ENCODE results near the gene GTPBP4.

GTPBP4 gene

DNA sequence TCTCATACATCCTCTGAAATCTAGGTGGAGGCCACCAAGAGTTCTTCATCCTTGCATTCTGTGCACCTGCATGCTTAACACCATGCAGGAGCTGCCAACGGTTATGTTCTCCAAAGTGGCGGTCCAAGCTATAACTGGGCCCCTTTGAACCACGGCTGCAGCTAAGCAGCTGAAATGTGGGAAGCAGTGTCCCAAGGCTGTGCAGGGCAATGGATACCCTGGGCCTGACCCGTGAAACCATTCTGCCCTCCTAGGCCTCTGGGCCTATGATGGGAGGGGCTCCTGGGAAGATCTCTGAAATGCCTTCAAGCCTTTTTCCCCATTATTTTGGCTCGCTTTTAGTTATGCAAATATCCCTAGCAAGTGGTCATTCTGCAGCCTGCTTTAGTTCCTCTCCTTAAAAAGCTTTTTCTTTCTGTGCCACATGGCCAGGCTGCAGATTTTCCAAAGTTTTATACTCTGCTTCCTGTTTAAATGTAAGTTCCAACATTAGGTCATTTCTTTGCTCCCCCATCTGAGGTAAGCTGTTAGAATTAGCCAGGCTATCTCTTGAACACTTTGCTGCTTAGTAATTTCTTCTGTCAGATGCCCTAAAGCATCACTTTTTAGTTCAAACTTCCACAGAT is 7.7 kb upstream of the GTPBP4 start:
- H3K4me3 ChIP-seq (ENCODE audit: low read depth, low read length), result no peak overlapping the region
- no peak for TF ChIP-seq CTCF (IDR thresholded peaks at IDR 0.05; ENCODE audit: insufficient read depth, low read depth, low read length, missing control alignments)
- DNase-seq (ENCODE audit: low read depth), result no peak

- no peak overlapping the region for H3K4me3 ChIP-seq (ENCODE audit: low read depth, low read length)
- TF ChIP-seq CTCF (IDR thresholded peaks at IDR 0.05; ENCODE audit: insufficient read depth, low read depth, low read length, missing control alignments), result no peak
Measured at GRCh38 chr10:983401-983800, 4.8 kb upstream of the GTPBP4 start.

GRCh38 chr10:983971-984655 is 4.1 kb upstream of the GTPBP4 start:
- H3K4me3 ChIP-seq (ENCODE audit: low read depth, low read length), result no peak overlapping the region
- no peak for DNase-seq (ENCODE audit: low read depth)
- TF ChIP-seq CTCF (IDR thresholded peaks at IDR 0.05; ENCODE audit: insufficient read depth, low read depth, low read length, missing control alignments), result no peak

More at GRCh38 chr10:983401-983800, 4.8 kb upstream of the GTPBP4 start:
- no peak for DNase-seq (ENCODE audit: low read depth)

DNA sequence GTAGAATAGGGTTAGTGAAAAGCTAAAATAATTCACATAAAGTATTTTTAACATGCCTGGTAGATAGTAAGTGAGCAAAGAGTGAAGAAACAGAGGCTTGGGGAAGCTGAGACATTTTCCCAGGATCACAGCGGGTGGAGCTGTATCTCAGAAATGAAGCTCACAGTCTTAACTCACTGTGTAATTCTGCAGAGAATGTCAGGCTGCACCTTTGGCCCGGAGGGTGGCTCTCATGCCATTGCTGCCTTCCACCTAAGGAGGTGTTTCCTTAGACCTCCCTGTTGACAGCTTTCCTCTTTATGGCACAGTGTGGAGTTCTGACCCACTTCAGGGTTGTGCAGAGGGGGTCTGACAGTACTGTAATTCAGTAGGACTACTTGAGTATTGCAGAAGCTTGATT is 2.9 kb upstream of the GTPBP4 start:
- TF ChIP-seq CTCF (IDR thresholded peaks at IDR 0.05; ENCODE audit: insufficient read depth, low read depth, low read length, missing control alignments), result no peak
- DNase-seq (ENCODE audit: low read depth), result no peak
- H3K4me3 ChIP-seq (ENCODE audit: low read depth, low read length), result no peak overlapping the region

- DNase-seq (ENCODE audit: low read depth), result no peak
- H3K4me3 ChIP-seq (ENCODE audit: low read depth, low read length), result no peak overlapping the region
- no peak for TF ChIP-seq CTCF (IDR thresholded peaks at IDR 0.05; ENCODE audit: insufficient read depth, low read depth, low read length, missing control alignments)
Measured at GRCh38 chr10:986137-986825, 2.0 kb upstream of the GTPBP4 start.

DNA sequence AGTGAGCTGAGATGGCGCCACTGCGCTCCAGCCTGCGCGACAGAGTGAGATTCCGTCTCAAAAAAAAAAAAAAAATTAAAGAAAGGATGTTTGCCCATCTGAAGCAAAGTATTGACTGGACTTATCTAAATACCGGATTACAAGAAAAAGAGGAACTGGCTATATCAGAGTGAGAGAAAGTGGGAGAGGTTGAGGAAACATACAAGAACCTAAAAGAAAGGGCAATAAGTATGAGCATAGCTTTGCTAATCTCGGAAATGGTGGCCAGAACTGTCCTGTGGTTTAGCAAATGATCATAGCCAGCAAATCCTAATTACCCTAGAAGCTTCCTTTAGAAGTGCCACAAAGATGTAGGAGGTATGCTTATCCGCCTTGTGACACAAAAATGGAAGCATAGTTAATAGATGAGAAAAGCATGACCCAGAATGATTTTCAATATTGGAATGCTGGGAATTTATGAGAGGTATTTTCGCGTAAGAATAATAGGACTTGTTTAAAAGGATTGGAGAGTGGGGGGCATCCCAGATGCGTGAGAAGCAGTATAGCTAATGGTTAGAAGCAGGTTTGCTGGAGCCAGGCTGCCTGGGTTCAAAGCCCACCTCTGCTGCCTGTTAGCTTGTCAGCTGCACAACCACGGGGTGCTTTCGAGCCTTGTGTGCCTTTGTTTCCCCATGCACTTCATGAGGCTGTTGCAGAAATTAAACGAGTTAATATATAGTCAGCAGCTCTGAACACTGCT is 1.2 kb upstream of the GTPBP4 start:
- H3K4me3 ChIP-seq (ENCODE audit: low read depth, low read length), result peak overlapping the region; percentile 95

More for the DNA sequence above, 1.2 kb upstream of the GTPBP4 start:
- DNase-seq (ENCODE audit: low read depth), result no peak
- TF ChIP-seq CTCF (IDR thresholded peaks at IDR 0.05; ENCODE audit: insufficient read depth, low read depth, low read length, missing control alignments), result no peak

Data from GM12865 (cell line).